Activated CD4-positive, alpha-beta T cell treated with anti-CD3 and anti-CD28 coated beads, Interleukin-2, amount 50 U/mL, for 1 hour (primary cell): ENCODE results near the gene RHO.
"Not testable (repeated sequence)": the region's sequence is repeated elsewhere in the genome, so short reads cannot be mapped to it uniquely, and the experiment has no call there.

Experiments used
- DNase-seq: peaks from one replicate; pipeline ENCODE4 v3.0.0-alpha.2; 2020

The RHO gene

GRCh38 chr3:129528589-129529100, at the start of gene RHO:
TSS of gene RHO (plus strand) at chr3:129528639. CDS start at chr3:129528734, 95 bp downstream.
- DNase-seq, result no peak

GRCh38 chr3:129481225-129481765, 47.1 kb upstream of the RHO start:
- DNase-seq, result not testable (repeated sequence)

GRCh38 chr3:129481766-129482332, 46.6 kb upstream of the RHO start:
- DNase-seq, result peak; percentile 59

GRCh38 chr3:129482721-129483120, 45.7 kb upstream of the RHO start:
- DNase-seq, result no peak

GRCh38 chr3:129483870-129484269, 44.6 kb upstream of the RHO start:
- no peak for DNase-seq

- DNase-seq, result not testable (repeated sequence)
These were observed 43.3 kb upstream of the RHO start for GRCh38 chr3:129485146-129485545.

- no peak for DNase-seq
These were observed 42.4 kb upstream of the RHO start for GRCh38 chr3:129485721-129486663.

- no peak for DNase-seq
These were observed 41.8 kb upstream of the RHO start for GRCh38 chr3:129486664-129487035.

- DNase-seq, result no peak
These were observed 41.1 kb upstream of the RHO start for GRCh38 chr3:129487183-129487867.

GRCh38 chr3:129487868-129488335, 40.5 kb upstream of the RHO start:
- DNase-seq, result not testable (repeated sequence)

GRCh38 chr3:129489258-129489657, 39.2 kb upstream of the RHO start:
- not testable (repeated sequence) for DNase-seq

- DNase-seq, result peak; percentile 46
These were observed 38.2 kb upstream of the RHO start for GRCh38 chr3:129490273-129490675.

GRCh38 chr3:129491077-129491476, 37.4 kb upstream of the RHO start:
- not testable (repeated sequence) for DNase-seq

GRCh38 chr3:129491794-129492193, 36.6 kb upstream of the RHO start:
- DNase-seq, result no peak

GRCh38 chr3:129492691-129493090, 35.7 kb upstream of the RHO start:
- DNase-seq, result no peak

- no peak for DNase-seq
These were observed 35.2 kb upstream of the RHO start for GRCh38 chr3:129493206-129493605.

- not testable (repeated sequence) for DNase-seq
These were observed 33.9 kb upstream of the RHO start for GRCh38 chr3:129494499-129494898.

- not testable (repeated sequence) for DNase-seq
These were observed 33.3 kb upstream of the RHO start for GRCh38 chr3:129495006-129495639.

- DNase-seq, result not testable (repeated sequence)
These were observed 30.6 kb upstream of the RHO start for GRCh38 chr3:129497876-129498275.

- not testable (repeated sequence) for DNase-seq
These were observed 29.6 kb upstream of the RHO start for GRCh38 chr3:129498603-129499488.

GRCh38 chr3:129499604-129500333, 28.7 kb upstream of the RHO start:
- not testable (repeated sequence) for DNase-seq
